ENCODE results near the gene C22orf39. TPM values are rescaled to one million over a fixed set of nuclear protein-coding genes. Genes with fewer than 3 reads are reported as not detected.

C22orf39 gene, protein sequence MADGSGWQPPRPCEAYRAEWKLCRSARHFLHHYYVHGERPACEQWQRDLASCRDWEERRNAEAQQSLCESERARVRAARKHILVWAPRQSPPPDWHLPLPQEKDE
- total RNA-seq = 100 to 1,000 TPM in 3 of 4 donors, 10 to 100 TPM in 1; 92.1 to 136 (median 111) TPM

DNA sequence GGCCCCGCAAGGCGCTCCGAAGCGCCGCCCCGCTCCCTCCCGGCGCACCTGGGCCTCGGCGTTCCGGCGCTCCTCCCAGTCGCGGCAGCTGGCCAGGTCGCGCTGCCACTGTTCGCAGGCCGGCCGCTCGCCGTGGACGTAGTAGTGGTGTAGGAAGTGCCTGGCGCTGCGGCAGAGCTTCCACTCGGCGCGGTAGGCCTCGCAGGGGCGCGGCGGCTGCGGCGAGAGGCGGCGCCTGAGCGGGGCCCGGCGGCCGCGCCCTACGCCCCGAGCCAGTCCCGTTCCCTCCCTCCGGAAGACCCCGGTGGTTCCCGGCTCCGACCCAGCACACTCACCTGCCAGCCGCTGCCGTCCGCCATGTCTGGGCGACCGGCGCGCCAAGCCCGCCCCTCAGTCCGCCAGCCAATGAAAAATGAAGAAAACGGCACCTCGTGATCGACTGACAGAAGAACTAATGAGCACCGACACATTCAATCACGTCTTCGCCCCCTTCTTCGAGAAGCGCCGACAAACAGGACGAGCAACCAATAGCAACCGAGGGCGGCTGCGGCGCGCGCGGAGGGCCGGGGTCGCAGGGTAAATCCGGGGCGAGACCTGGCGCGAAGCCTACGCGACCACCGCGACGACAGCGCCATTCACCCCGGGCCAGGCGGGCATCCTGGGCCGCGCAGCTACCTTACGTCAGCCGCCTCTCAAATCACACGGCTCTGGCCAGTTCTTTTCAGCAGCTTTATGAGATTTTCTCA, at the start of gene C22orf39:
Gene C22orf39, minus strand, starts transcription at position 382 of the 746 bp plus-strand sequence. Its CDS starts 23 bp downstream, at position 359.
- H3K4me3 ChIP-seq = peak within 1 kb of the TSS; percentile 86 to 95 (median 93)
- H3K9me3 ChIP-seq = no peaks in the 10 kb centered on the region
- peak; percentile 98 for DNase-seq (ENCODE audit: extremely low spot score)
- intact Hi-C loops (cut with DNase I) = no loop called here
- H3K4me1 ChIP-seq = peaks cover 19 to 53% (median 29%) of the 10 kb centered on the region in 4 donors
- no peaks in the 10 kb centered on the region for H3K27me3 ChIP-seq
- WGBS = under 1% methylated on average over 42 of the region's 92 CpGs
- TF ChIP-seq EP300 (IDR thresholded peaks at IDR 0.05) = no peak
- TF ChIP-seq POLR2AphosphoS5 (IDR thresholded peaks at IDR 0.05) = peak; percentile 82 to 94
- TF ChIP-seq POLR2A (IDR thresholded peaks at IDR 0.05; ENCODE audit: low read depth) = peak; percentile 75
- TF ChIP-seq, protein P1, sequence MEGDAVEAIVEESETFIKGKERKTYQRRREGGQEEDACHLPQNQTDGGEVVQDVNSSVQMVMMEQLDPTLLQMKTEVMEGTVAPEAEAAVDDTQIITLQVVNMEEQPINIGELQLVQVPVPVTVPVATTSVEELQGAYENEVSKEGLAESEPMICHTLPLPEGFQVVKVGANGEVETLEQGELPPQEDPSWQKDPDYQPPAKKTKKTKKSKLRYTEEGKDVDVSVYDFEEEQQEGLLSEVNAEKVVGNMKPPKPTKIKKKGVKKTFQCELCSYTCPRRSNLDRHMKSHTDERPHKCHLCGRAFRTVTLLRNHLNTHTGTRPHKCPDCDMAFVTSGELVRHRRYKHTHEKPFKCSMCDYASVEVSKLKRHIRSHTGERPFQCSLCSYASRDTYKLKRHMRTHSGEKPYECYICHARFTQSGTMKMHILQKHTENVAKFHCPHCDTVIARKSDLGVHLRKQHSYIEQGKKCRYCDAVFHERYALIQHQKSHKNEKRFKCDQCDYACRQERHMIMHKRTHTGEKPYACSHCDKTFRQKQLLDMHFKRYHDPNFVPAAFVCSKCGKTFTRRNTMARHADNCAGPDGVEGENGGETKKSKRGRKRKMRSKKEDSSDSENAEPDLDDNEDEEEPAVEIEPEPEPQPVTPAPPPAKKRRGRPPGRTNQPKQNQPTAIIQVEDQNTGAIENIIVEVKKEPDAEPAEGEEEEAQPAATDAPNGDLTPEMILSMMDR (IDR thresholded peaks at IDR 0.05) = no peak
- H3K27ac ChIP-seq (replicated peaks in 1 of 4) = peak within 1 kb of the TSS; percentile 95 to 98 (median 96)
- H3K36me3 ChIP-seq = peaks cover 13 to 51% (median 46%) of the 10 kb centered on the region in 4 donors

- no peak overlapping the region for H3K27ac ChIP-seq (replicated peaks in 1 of 4)
- no peak for DNase-seq (ENCODE audit: extremely low spot score)
- H3K36me3 ChIP-seq = no peaks in the 10 kb centered on the region
- no peaks in the 10 kb centered on the region for H3K9me3 ChIP-seq
- WGBS = 35% methylated on average over 3 of the region's 3 CpGs
- H3K4me1 ChIP-seq = peaks cover 0 to 4% (median 0%) of the 10 kb centered on the region in 4 donors
- H3K4me3 ChIP-seq = no peak overlapping the region
- TF ChIP-seq POLR2AphosphoS5 (IDR thresholded peaks at IDR 0.05) = no peak
- TF ChIP-seq, protein P1 (IDR thresholded peaks at IDR 0.05) = no peak
- no peak for TF ChIP-seq POLR2A (IDR thresholded peaks at IDR 0.05; ENCODE audit: low read depth)
- no peak for TF ChIP-seq EP300 (IDR thresholded peaks at IDR 0.05)
- intact Hi-C loops (cut with DNase I) = no loop called here
- H3K27me3 ChIP-seq = peaks cover 0 to 7% (median 0%) of the 10 kb centered on the region in 4 donors
Observed at GRCh38 chr22:19497245-19497644, 49.7 kb upstream of the C22orf39 start.

- Histone ChIP-seq H3K9me3 (no peaks in the 10 kb centered on the region), H3K27me3 (peaks cover 0 to 7% (median 0%) of the 10 kb centered on the region in 4 donors), H3K27ac (replicated peaks in 1 of 4) (no peak overlapping the region), H3K4me1 (peaks cover 0 to 4% (median 0%) of the 10 kb centered on the region in 4 donors), H3K4me3 (no peak overlapping the region), H3K36me3 (no peaks in the 10 kb centered on the region)
- TF ChIP-seq POLR2A (IDR thresholded peaks at IDR 0.05; ENCODE audit: low read depth) (no peak), POLR2AphosphoS5 (IDR thresholded peaks at IDR 0.05) (no peak), EP300 (IDR thresholded peaks at IDR 0.05) (no peak)
- TF ChIP-seq, protein P1 (IDR thresholded peaks at IDR 0.05) = no peak
- no peak for DNase-seq (ENCODE audit: extremely low spot score)
- 99% methylated on average over 3 of the region's 3 CpGs for WGBS
- intact Hi-C loops (cut with DNase I) = no loop called here
Observed at GRCh38 chr22:19496324-19496630, 48.8 kb upstream of the C22orf39 start.

GRCh38 chr22:19495562-19496323, 48.2 kb upstream of the C22orf39 start:
- TF ChIP-seq POLR2AphosphoS5 (IDR thresholded peaks at IDR 0.05) = no peak
- TF ChIP-seq, protein P1 (IDR thresholded peaks at IDR 0.05) = peak in 1 of 3 experiments; percentile 8
- intact Hi-C loops (cut with DNase I) = no loop called here
- Histone ChIP-seq H3K27ac (replicated peaks in 1 of 4) (no peak overlapping the region), H3K36me3 (no peaks in the 10 kb centered on the region), H3K4me1 (peaks cover 0 to 4% (median 0%) of the 10 kb centered on the region in 4 donors), H3K27me3 (peaks cover 0 to 7% (median 0%) of the 10 kb centered on the region in 4 donors), H3K9me3 (no peaks in the 10 kb centered on the region), H3K4me3 (no peak overlapping the region)
- no peak for DNase-seq (ENCODE audit: extremely low spot score)
- 71% methylated on average over 5 of the region's 5 CpGs for WGBS
